K562 (cell line): ENCODE data around the gene NPAS2. TPM values are rescaled to one million over a fixed set of nuclear protein-coding genes. Genes with fewer than 3 reads are reported as not detected.

ENCODE experiments used
- ATAC-seq: fragments of 200-7000 bp; cut with Tn5 transposase; 3 replicates; pipeline ENCODE4 v1.9.1; 2020; ENCODE audit warnings: moderate library complexity
- BruUV-seq: library from RNA; stranded (reverse); fragments of 400-500 nt; replicated peaks from 2 replicates; lab custom pipeline; 2021; lab: Mats Ljungman, UMichigan
- CTCF ChIA-PET: fragments of 300-600 bp; formaldehyde crosslinking; extraction: SDS; loops from one replicate; lab custom pipeline; 2021; ENCODE audit warnings: low intra/inter-chr PET ratio; lab: Yijun Ruan, JAX
- POLR2A ChIA-PET: fragments of 300-600, 350-650 bp; sonication (Branson Sonifier 250); formaldehyde crosslinking; extraction: SDS; loops from one replicate; lab custom pipeline; 2021; ENCODE audit warnings: antibody characterized with exemption, inconsistent platforms; lab: Yijun Ruan, JAX
- DNase-seq, 4 experiments: peaks; one replicate each; pipeline versions ENCODE4 v3.0.0 to v3.0.0-alpha.2; 2011 to 2018; ENCODE audit warnings: low spot score in 3 of 4, mixed read lengths in 3 of 4; ENCODE audit errors: extremely low read depth in 1 of 4
- FAIRE-seq: peaks from 2 replicates; lab custom pipeline; 2011; peaks lifted over from hg19 to GRCh38; lab: Jason Lieb, UNC
- H2AFZ ChIP-seq: 2 replicates; pipeline ENCODE4 v1.6.0; 2011; ENCODE audit warnings: low read depth, low read length, control low read depth, inconsistent platforms
- H3K27ac ChIP-seq: fragments of 200-600 bp; 3 replicates; pipeline ENCODE4 v1.8.0; 2011; ENCODE audit warnings: low read depth, mild to moderate bottlenecking, control low read depth, inconsistent platforms, low read length, moderate library complexity, mixed read lengths; ENCODE audit errors: extremely low read depth
- H3K27me3 ChIP-seq, 2 experiments: fragments of 300-600 bp in 1 of 2; 2 replicates in 1 of 2; 3 replicates in 1 of 2; pipeline versions ENCODE4 v1.6.0 to v1.8.0; 2011; ENCODE audit warnings: inconsistent platforms in 2 of 2, low read length in 2 of 2, mild to moderate bottlenecking in 1 of 2, mixed read lengths in 1 of 2, moderate library complexity in 1 of 2; ENCODE audit not compliant: control insufficient read depth in 2 of 2, insufficient read depth in 2 of 2
- H3K36me3 ChIP-seq: fragments of 300-600 bp; 3 replicates; pipeline ENCODE4 v1.8.0; 2011; ENCODE audit warnings: mild to moderate bottlenecking, low read length, inconsistent platforms; ENCODE audit not compliant: control insufficient read depth, insufficient read depth
- H3K4me1 ChIP-seq, 2 experiments: fragments of 200-600 bp in 1 of 2; replicated peaks in 1 of 2; 2 replicates in 1 of 2; 3 replicates in 1 of 2; pipeline versions ENCODE4 v1.5.1 to v1.8.0; 2011; ENCODE audit warnings: inconsistent platforms in 2 of 2, low read length in 2 of 2, mild to moderate bottlenecking in 1 of 2, mixed read lengths in 1 of 2, moderate library complexity in 1 of 2; ENCODE audit not compliant: control insufficient read depth in 2 of 2, insufficient read depth in 2 of 2
- H3K4me2 ChIP-seq: 2 replicates; pipeline ENCODE4 v1.6.1; 2011; ENCODE audit warnings: low read length, control low read depth, inconsistent platforms, mixed read lengths; ENCODE audit not compliant: insufficient read depth
- H3K4me3 ChIP-seq: fragments of 200-600 bp; sonication (generic), shearing (Covaris generic); 2 replicates; pipeline ENCODE4 v1.5.1; 2016; ENCODE audit warnings: control low read depth, inconsistent platforms
- H3K79me2 ChIP-seq: fragments of 200-600 bp; 3 replicates; pipeline ENCODE4 v1.8.0; 2011; ENCODE audit warnings: low read length, inconsistent platforms; ENCODE audit not compliant: control insufficient read depth, insufficient read depth
- H3K9ac ChIP-seq, 2 experiments: 2 replicates each; pipeline versions ENCODE4 v1.6.0 to v1.6.1; 2011; ENCODE audit warnings: low read depth in 2 of 2, low read length in 2 of 2, control low read depth in 1 of 2, inconsistent platforms in 1 of 2, mild to moderate bottlenecking in 1 of 2, mixed read lengths in 1 of 2; ENCODE audit not compliant: insufficient read depth in 1 of 2
- H3K9me1 ChIP-seq: one replicate; pipeline ENCODE4 v1.6.0; 2011; ENCODE audit warnings: inconsistent platforms, mild to moderate bottlenecking, low read length, moderate library complexity; ENCODE audit not compliant: control insufficient read depth, insufficient read depth
- H3K9me3 ChIP-seq: replicated peaks from 2 replicates; pipeline ENCODE4 v1.5.1; 2011; ENCODE audit warnings: low read depth, low read length, inconsistent platforms; ENCODE audit not compliant: control insufficient read depth, insufficient read depth
- H4K20me1 ChIP-seq: replicated peaks from 2 replicates; pipeline ENCODE4 v1.6.1; 2011; ENCODE audit warnings: low read length, inconsistent platforms, mixed read lengths; ENCODE audit not compliant: control insufficient read depth, insufficient read depth
- BCOR ChIP-seq: fragments of 450-650 bp; IDR thresholded peaks from 2 replicates; pipeline ENCODE4 v1.6.1; 2016
- CHD2 ChIP-seq: IDR thresholded peaks from 2 replicates; pipeline ENCODE4 v1.6.1; 2011; ENCODE audit warnings: low read depth, low read length
- HDAC3 ChIP-seq: fragments of 450-650 bp; IDR thresholded peaks from 2 replicates; pipeline ENCODE4 v1.6.1; 2018; ENCODE audit warnings: borderline replicate concordance, mild to moderate bottlenecking, moderate library complexity; ENCODE audit not compliant: partially characterized antibody
- ID3 ChIP-seq, 2 experiments: fragments of 250-450 bp in 1 of 2; fragments of 450-650 bp in 1 of 2; sonication (Bioruptor Pico) in 1 of 2; IDR thresholded peaks; 2 replicates each; pipeline versions ENCODE4 v1.6.1 to v1.8.0; 2016 to 2021; ENCODE audit warnings: mild to moderate bottlenecking in 2 of 2, moderate library complexity in 2 of 2, missing compliant biosample characterization in 1 of 2, missing genetic modification characterization in 1 of 2
- PHB ChIP-seq: fragments of 250-450 bp; sonication (Bioruptor Pico); IDR thresholded peaks from 2 replicates; pipeline ENCODE4 v1.5.0; 2021
- POLR2AphosphoS2 ChIP-seq: IDR thresholded peaks from 2 replicates; pipeline ENCODE4 v1.6.1; 2012; ENCODE audit warnings: low read length, improper control_type of control experiment
- SLC30A9 ChIP-seq: fragments of 250-450 bp; sonication (Bioruptor Pico); IDR thresholded peaks from 2 replicates; pipeline ENCODE4 v1.8.0; 2022; ENCODE audit warnings: mild to moderate bottlenecking, moderate library complexity
- SPI1 ChIP-seq: IDR thresholded peaks from 2 replicates; pipeline ENCODE4 v1.6.1; 2011; ENCODE audit warnings: low read depth, low read length, control low read depth, borderline replicate concordance
- TRIM28 ChIP-seq: fragments of 450-650 bp; IDR thresholded peaks from 2 replicates; pipeline ENCODE4 v1.6.1; 2017
- ZNF217 ChIP-seq: sonication (generic); formaldehyde crosslinking; IDR thresholded peaks from 2 replicates; pipeline ENCODE4 v1.8.0; 2022; ENCODE audit warnings: mild to moderate bottlenecking, missing genetic modification reagents
- ZNF586 ChIP-seq: fragments of 450-650 bp; formaldehyde crosslinking; conservative IDR thresholded peaks from 2 replicates; pipeline ENCODE4 v1.4.0; 2020; ENCODE audit warnings: mild to moderate bottlenecking, moderate library complexity
- ZNF778 ChIP-seq: fragments of 450-650 bp; formaldehyde crosslinking; IDR thresholded peaks from 2 replicates; pipeline ENCODE4 v1.4.0; 2020; ENCODE audit warnings: mild to moderate bottlenecking, moderate library complexity
- ZSCAN29 ChIP-seq: fragments of 450-650 bp; IDR thresholded peaks from 2 replicates; pipeline ENCODE4 v1.6.1; 2017
- WGBS: fragments of 100-300 bp; shearing (Covaris generic); methylation state at CpG from one replicate; pipeline ENCODE4 v1.1.6; 2016; ENCODE audit warnings: low coverage, mixed read lengths; ENCODE audit not compliant: insufficient coverage; ENCODE audit errors: missing lambda C conversion rate; 5-methylcytosine and 5-hydroxymethylcytosine counted together
- in situ Hi-C: fragments of 300-500 bp; cut with MboI; formaldehyde crosslinking; loops from 4 replicates; pipeline ENCODE4 v1.15.0; 2018; ENCODE audit warnings: inconsistent platforms, mixed read lengths
- intact Hi-C: fragments of 100-400 bp; cut with micrococcal nuclease; formaldehyde crosslinking; loops from 2 replicates; pipeline ENCODE4 v1.14.2; 2022
- polyA plus RNA-seq, 8 experiments: library from polyadenylated mRNA; depleted of rRNA in 4 of 8; stranded (reverse) in 5 of 8; unstranded in 3 of 8; fragments of >200 nt; fragmentation: Nextera tagmentation in 2 of 8; fragmentation: Illumina TruSeq in 1 of 8; extraction: Ambion mirVana in 2 of 8; extraction: Trizol in 1 of 8; gene quantifications; 2 replicates each; pipeline versions ENCODE4 v1.2.1 to v1.2.3, GENCODE V29; 2011 to 2014; ENCODE audit warnings: inconsistent platforms in 1 of 8, missing spikeins in 1 of 8
- total RNA-seq, 7 experiments: library from RNA; depleted of rRNA in 6 of 7; stranded (reverse); fragments of >200 nt in 6 of 7; fragmentation: Illumina TruSeq in 2 of 7; extraction: Trizol in 2 of 7; gene quantifications; 2 replicates each; pipeline versions ENCODE4 v1.2.1 to v1.2.3, GENCODE V29; 2011 to 2021; ENCODE audit warnings: low replicate concordance in 1 of 7
- TF ChIP-seq, protein P1 (sequence below): IDR thresholded peaks from 3 replicates; pipeline ENCODE4 v1.6.1; 2011; ENCODE audit warnings: borderline replicate concordance, mild to moderate bottlenecking; ENCODE audit not compliant: insufficient read length, insufficient read depth
- TF ChIP-seq, protein P2 (sequence below): fragments of 250-450 bp; sonication (Bioruptor Pico); IDR thresholded peaks from 2 replicates; pipeline ENCODE4 v1.8.0; 2021; ENCODE audit warnings: mild to moderate bottlenecking, moderate library complexity
- TF ChIP-seq, protein P3 (sequence below): fragments of 250-450 bp; sonication (Bioruptor Pico); IDR thresholded peaks from 2 replicates; pipeline ENCODE4 v1.4.0; 2020

The NPAS2 gene
- total and polyA plus RNA-seq, 9 of the 15 experiments (the other 6 are each of a cell fraction or from before 2014, with no cell fraction given): 0.06 to 0.29 (median 0.07) TPM; not detected in 5

- H3K9me1 ChIP-seq: peaks cover 5% of the 10 kb centered on the region
- no peaks in the 10 kb centered on the region for H3K36me3 ChIP-seq
- H3K9ac ChIP-seq: no peak overlapping the region
- no peak overlapping the region for H3K27ac ChIP-seq
- BruUV-seq: no TSS peak
- ATAC-seq: no peak
- POLR2A ChIA-PET: interaction anchor here (1.2 kb wide), 1 partner anchor 24 kb away, joined by 6 read pairs; the partner anchor contains the start of gene RPL31
- FAIRE-seq: no peak
- no peak overlapping the region for H2AFZ ChIP-seq
- peaks cover 55 to 90% of the 10 kb centered on the region in 2 experiments for H3K27me3 ChIP-seq
- no peaks in the 10 kb centered on the region for H3K79me2 ChIP-seq
- CTCF ChIA-PET: no interaction called here
- intact Hi-C loops: no loop called here
- H3K4me2 ChIP-seq: no peak overlapping the region
- no peaks in the 10 kb centered on the region for H3K4me1 ChIP-seq
- in situ Hi-C loops: no loop called here
- no peak overlapping the region for H3K4me3 ChIP-seq
- peaks cover 4% of the 10 kb centered on the region; the same call in 1 of the 2 replicates for H4K20me1 ChIP-seq
- DNase-seq: no peak
- 10% methylated on average over 12 of the region's 12 CpGs for WGBS
- H3K9me3 ChIP-seq: no peaks in the 10 kb centered on the region
- TF ChIP-seq HDAC3 (no peak), ID3 (CRISPR knock-in tag; IDR thresholded peaks at IDR 0.05) (no peak), ID3 (tag; IDR thresholded peaks at IDR 0.05) (no peak), CHD2 (no peak), SPI1 (no peak), ZNF586 (CRISPR knock-in tag) (no peak), SLC30A9 (CRISPR knock-in tag) (no peak), ZNF778 (CRISPR knock-in tag) (no peak), ZNF217 (CRISPR knock-in tag) (no peak), BCOR (no peak), TRIM28 (no peak), PHB (CRISPR knock-in tag) (no peak), ZSCAN29 (no peak), POLR2AphosphoS2 (no peak)
- TF ChIP-seq, protein P1, sequence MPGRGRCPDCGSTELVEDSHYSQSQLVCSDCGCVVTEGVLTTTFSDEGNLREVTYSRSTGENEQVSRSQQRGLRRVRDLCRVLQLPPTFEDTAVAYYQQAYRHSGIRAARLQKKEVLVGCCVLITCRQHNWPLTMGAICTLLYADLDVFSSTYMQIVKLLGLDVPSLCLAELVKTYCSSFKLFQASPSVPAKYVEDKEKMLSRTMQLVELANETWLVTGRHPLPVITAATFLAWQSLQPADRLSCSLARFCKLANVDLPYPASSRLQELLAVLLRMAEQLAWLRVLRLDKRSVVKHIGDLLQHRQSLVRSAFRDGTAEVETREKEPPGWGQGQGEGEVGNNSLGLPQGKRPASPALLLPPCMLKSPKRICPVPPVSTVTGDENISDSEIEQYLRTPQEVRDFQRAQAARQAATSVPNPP: no peak
- TF ChIP-seq, protein P2, sequence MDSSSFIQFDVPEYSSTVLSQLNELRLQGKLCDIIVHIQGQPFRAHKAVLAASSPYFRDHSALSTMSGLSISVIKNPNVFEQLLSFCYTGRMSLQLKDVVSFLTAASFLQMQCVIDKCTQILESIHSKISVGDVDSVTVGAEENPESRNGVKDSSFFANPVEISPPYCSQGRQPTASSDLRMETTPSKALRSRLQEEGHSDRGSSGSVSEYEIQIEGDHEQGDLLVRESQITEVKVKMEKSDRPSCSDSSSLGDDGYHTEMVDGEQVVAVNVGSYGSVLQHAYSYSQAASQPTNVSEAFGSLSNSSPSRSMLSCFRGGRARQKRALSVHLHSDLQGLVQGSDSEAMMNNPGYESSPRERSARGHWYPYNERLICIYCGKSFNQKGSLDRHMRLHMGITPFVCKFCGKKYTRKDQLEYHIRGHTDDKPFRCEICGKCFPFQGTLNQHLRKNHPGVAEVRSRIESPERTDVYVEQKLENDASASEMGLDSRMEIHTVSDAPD (CRISPR knock-in tag): no peak
- TF ChIP-seq, protein P3, sequence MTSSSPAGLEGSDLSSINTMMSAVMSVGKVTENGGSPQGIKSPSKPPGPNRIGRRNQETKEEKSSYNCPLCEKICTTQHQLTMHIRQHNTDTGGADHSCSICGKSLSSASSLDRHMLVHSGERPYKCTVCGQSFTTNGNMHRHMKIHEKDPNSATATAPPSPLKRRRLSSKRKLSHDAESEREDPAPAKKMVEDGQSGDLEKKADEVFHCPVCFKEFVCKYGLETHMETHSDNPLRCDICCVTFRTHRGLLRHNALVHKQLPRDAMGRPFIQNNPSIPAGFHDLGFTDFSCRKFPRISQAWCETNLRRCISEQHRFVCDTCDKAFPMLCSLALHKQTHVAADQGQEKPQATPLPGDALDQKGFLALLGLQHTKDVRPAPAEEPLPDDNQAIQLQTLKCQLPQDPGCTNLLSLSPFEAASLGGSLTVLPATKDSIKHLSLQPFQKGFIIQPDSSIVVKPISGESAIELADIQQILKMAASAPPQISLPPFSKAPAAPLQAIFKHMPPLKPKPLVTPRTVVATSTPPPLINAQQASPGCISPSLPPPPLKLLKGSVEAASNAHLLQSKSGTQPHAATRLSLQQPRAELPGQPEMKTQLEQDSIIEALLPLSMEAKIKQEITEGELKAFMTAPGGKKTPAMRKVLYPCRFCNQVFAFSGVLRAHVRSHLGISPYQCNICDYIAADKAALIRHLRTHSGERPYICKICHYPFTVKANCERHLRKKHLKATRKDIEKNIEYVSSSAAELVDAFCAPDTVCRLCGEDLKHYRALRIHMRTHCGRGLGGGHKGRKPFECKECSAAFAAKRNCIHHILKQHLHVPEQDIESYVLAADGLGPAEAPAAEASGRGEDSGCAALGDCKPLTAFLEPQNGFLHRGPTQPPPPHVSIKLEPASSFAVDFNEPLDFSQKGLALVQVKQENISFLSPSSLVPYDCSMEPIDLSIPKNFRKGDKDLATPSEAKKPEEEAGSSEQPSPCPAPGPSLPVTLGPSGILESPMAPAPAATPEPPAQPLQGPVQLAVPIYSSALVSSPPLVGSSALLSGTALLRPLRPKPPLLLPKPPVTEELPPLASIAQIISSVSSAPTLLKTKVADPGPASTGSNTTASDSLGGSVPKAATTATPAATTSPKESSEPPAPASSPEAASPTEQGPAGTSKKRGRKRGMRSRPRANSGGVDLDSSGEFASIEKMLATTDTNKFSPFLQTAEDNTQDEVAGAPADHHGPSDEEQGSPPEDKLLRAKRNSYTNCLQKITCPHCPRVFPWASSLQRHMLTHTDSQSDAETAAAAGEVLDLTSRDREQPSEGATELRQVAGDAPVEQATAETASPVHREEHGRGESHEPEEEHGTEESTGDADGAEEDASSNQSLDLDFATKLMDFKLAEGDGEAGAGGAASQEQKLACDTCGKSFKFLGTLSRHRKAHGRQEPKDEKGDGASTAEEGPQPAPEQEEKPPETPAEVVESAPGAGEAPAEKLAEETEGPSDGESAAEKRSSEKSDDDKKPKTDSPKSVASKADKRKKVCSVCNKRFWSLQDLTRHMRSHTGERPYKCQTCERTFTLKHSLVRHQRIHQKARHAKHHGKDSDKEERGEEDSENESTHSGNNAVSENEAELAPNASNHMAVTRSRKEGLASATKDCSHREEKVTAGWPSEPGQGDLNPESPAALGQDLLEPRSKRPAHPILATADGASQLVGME (CRISPR knock-in tag): no peak
These were observed 157.6 kb downstream of the NPAS2 start for GRCh38 chr2:100977511-100977910.
